ENCODE measurements around the gene ANKMY1. TPM values are rescaled to one million over a fixed set of nuclear protein-coding genes. Genes with fewer than 3 reads are reported as not detected.

Gene ANKMY1
- total RNA-seq, 1 experiment from 2014 or later = 7.1 TPM

- no peak for DNase-seq (ENCODE audit: low read depth)
Observed at GRCh38 chr2:240505910-240506309, 51.9 kb downstream of the ANKMY1 start.

- DNase-seq (ENCODE audit: low read depth) = no peak
Observed at GRCh38 chr2:240503848-240504247, 53.9 kb downstream of the ANKMY1 start.

- DNase-seq (ENCODE audit: low read depth) = no peak
Observed at GRCh38 chr2:240503375-240503774, 54.4 kb downstream of the ANKMY1 start.

DNA sequence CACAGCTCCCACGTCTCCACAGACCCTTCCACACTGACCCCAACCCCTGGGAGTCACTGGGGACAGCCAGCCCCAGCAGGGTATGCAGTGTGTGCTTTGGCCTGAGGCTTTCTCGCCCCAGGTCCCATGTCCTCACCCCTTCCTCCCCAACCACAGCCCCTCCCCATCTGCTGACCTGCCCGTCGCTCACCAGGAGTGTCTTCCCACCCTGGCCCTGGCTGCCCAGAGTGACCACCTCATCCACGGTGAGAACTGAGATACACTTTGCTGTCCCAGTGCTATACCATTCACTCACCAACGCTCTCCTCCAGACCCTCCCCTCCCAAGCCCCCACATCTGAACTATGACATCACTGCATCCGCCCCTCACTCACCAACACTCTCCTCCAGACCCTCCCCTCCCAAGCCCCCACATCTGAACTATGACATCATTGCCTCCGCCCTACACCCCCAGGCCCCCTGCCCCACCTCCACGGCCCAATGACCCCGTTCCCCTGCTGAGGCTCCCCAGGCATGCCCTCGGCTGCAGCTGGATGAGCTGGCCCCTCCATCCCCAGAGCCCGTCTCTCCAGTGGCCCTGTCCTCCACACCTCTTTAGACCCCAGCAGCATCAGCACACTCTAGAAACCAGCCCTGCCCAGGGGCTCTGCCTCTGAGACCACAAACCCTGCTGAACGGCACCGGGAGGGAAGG, 55.2 kb downstream of the ANKMY1 start:
- no peak for DNase-seq (ENCODE audit: low read depth)

- no peak for DNase-seq (ENCODE audit: low read depth)
Observed at GRCh38 chr2:240502059-240502429, 55.7 kb downstream of the ANKMY1 start.

GRCh38 chr2:240501531-240501991, 56.2 kb downstream of the ANKMY1 start:
- no peak for DNase-seq (ENCODE audit: low read depth)

- no peak for DNase-seq (ENCODE audit: low read depth)
Observed at GRCh38 chr2:240500561-240501423, 57.0 kb downstream of the ANKMY1 start.

- DNase-seq (ENCODE audit: low read depth) = no peak
Observed at GRCh38 chr2:240499309-240500301, 58.2 kb downstream of the ANKMY1 start.

GRCh38 chr2:240498958-240499260, 58.9 kb downstream of the ANKMY1 start:
- DNase-seq (ENCODE audit: low read depth) = no peak

GRCh38 chr2:240498171-240498957, 59.4 kb downstream of the ANKMY1 start:
- no peak for DNase-seq (ENCODE audit: low read depth)

DNA sequence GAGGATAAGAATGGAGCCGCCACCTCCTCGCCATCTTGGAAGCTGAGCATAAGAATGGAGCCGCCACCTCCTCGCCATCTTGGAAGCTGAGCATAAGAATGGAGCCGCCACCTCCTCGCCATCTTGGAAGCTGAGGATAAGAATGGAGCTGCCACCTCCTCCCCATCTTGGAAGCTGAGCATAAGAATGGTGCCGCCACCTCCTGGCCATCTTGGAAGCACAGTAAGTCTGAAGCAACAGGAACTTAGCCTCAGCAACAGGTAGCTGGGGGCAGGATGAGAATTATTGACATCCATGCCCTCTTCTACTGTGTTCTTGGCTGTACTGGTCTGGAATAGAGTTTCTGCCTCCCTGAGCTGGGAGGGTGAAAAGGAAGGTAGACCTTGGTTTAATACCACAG, 60.7 kb downstream of the ANKMY1 start:
- peak; percentile 3 for DNase-seq (ENCODE audit: low read depth)

GRCh38 chr2:240494942-240495341, 62.8 kb downstream of the ANKMY1 start:
- DNase-seq (ENCODE audit: low read depth) = peak; percentile 2

- no peak for DNase-seq (ENCODE audit: low read depth)
Observed at GRCh38 chr2:240494194-240494793, 63.5 kb downstream of the ANKMY1 start.

DNA sequence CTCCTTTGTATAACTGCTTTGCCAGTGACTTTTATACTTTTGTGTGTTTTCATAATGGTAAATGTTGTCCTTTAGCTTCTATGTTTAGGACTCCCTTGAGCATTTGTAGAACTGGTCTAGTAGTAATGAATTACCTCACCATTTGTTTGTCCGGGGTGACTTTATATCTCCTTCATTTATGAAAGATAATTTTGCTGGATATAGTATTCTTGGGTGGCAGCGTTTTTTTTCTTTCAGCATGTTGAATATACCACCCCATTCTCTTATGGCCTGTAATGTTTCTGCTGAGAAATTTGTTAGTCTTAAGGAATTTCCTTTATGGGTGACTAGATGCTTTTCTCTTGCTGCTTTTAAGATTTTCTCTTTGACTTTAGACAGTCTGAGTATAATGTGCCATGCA, 66.3 kb downstream of the ANKMY1 start:
- no peak for DNase-seq (ENCODE audit: low read depth)

- no peak for DNase-seq (ENCODE audit: low read depth)
Observed at GRCh38 chr2:240482141-240482540, 75.6 kb downstream of the ANKMY1 start.

- DNase-seq (ENCODE audit: low read depth) = no peak
Observed at GRCh38 chr2:240481720-240482119, 76.1 kb downstream of the ANKMY1 start.

GRCh38 chr2:240480834-240481623, 76.8 kb downstream of the ANKMY1 start:
- DNase-seq (ENCODE audit: low read depth) = no peak

DNA sequence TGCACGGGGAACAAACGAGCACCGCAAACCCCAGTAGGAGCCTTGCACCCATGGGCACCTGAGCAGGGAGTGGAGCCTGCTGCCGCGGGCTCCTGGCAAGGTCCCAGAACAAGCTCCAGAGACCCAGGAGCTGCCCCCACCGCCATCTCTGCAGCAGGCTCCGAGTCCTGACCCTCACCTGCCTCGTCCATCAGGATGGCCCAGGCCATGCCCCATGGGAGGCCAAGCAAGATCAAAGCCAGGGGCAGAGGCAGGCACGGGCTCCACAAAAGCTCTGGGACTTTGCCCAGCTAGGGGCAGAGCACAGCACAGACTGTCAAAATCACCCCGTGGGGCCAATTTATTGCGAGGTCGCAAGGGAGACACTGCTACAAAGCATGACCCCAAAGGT, 78.7 kb downstream of the ANKMY1 start:
- DNase-seq (ENCODE audit: low read depth) = no peak

DNA sequence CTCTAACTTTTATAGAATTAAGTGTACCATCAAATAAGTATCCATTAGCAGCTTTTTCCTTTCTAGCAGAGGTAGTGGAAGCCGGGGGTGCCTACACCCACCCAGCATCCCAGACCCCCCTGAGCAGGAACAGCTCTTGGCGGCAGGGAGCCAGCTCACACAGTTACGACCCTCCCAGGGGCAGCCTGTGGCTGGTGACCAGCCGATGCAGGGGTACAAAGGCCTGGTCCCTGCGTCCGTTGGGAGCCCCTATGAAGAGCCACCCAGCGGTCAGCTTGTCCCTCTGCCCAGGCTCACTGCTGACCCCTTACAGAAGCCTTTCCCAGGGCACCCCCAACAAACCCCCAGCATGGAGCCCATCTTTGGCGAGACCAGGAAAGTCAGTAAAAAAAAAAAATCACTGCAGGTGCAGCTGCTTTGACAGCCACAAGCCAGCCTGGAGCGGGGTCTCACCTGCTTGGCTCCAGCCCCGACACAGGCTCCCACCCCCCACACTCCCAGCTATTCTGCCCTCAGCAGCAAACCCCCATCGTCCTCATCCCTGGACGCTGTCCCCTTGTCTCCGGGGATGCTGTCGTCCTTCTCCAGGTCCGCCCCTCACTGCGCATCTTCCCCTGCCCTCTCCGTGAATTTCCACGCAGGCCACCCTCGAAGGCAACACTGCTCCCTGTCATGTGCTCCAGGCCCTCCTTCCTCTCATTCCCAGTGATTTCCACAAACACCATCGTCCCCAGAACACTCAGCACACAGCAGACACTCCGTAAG, 79.3 kb downstream of the ANKMY1 start:
- DNase-seq (ENCODE audit: low read depth) = no peak
